ENCODE measurements around the gene PDZD2.

PDZD2 gene

GRCh38 chr5:31645420-31646081 is 6.6 kb downstream of the PDZD2 start:
- DNase-seq (ENCODE audit: low spot score) = no peak
- Histone ChIP-seq H3K27ac (no peak overlapping the region), H3K4me3 (no peak overlapping the region)
- TF ChIP-seq CTCF (IDR thresholded peaks at IDR 0.05) = no peak

GRCh38 chr5:31648326-31648725 is 9.4 kb downstream of the PDZD2 start:
- DNase-seq (ENCODE audit: low spot score) = no peak
- TF ChIP-seq CTCF (IDR thresholded peaks at IDR 0.05) = no peak

GRCh38 chr5:31651241-31651640 is 12.3 kb downstream of the PDZD2 start:
- no peak overlapping the region for H3K4me3 ChIP-seq
- H3K27ac ChIP-seq = no peak overlapping the region
- DNase-seq (ENCODE audit: low spot score) = no peak
- no peak for TF ChIP-seq CTCF (IDR thresholded peaks at IDR 0.05)

More at GRCh38 chr5:31648326-31648725, 9.4 kb downstream of the PDZD2 start:
- no peak overlapping the region for H3K4me3 ChIP-seq
- no peak overlapping the region for H3K27ac ChIP-seq

- Histone ChIP-seq H3K4me3 (no peak overlapping the region), H3K27ac (no peak overlapping the region)
- no peak for TF ChIP-seq CTCF (IDR thresholded peaks at IDR 0.05)
- DNase-seq (ENCODE audit: low spot score) = no peak
These were observed 16.6 kb downstream of the PDZD2 start for GRCh38 chr5:31655491-31655890.

- H3K27ac ChIP-seq = no peak overlapping the region
- DNase-seq (ENCODE audit: low spot score) = no peak
- H3K4me3 ChIP-seq = no peak overlapping the region
- no peak for TF ChIP-seq CTCF (IDR thresholded peaks at IDR 0.05)
These were observed 17.9 kb downstream of the PDZD2 start for GRCh38 chr5:31656806-31657205.

GRCh38 chr5:31657315-31657979 is 18.5 kb downstream of the PDZD2 start:
- no peak for DNase-seq (ENCODE audit: low spot score)
- TF ChIP-seq CTCF (IDR thresholded peaks at IDR 0.05) = no peak
- H3K4me3 ChIP-seq = no peak overlapping the region
- H3K27ac ChIP-seq = no peak overlapping the region

- no peak for TF ChIP-seq CTCF (IDR thresholded peaks at IDR 0.05)
- Histone ChIP-seq H3K4me3 (no peak overlapping the region), H3K27ac (no peak overlapping the region)
- no peak for DNase-seq (ENCODE audit: low spot score)
These were observed 22.3 kb downstream of the PDZD2 start for GRCh38 chr5:31661257-31661656.
